CD4-positive, alpha-beta T cell treated with Interleukin-6 at 100 ng/mL for 8 hours (primary cell): ENCODE data around the gene SCRN2.

ENCODE experiments used
- DNase-seq: peaks from one replicate; pipeline ENCODE4 v3.0.0-alpha.2; 2020; ENCODE audit warnings: mixed read lengths, low spot score

Gene SCRN2

GRCh38 chr17:47840742-47841487 is at the start of gene SCRN2:
TSS of gene SCRN2 (minus strand) at chr17:47841273. CDS start at chr17:47840843, 430 bp downstream.
- DNase-seq, result peak; percentile 83

GRCh38 chr17:47889734-47890529 is 48.9 kb upstream of the SCRN2 start:
- DNase-seq, result peak; percentile 90

- DNase-seq, result no peak
These were observed 47.2 kb upstream of the SCRN2 start for GRCh38 chr17:47888293-47888692.

- DNase-seq, result peak; percentile 28
These were observed 44.0 kb upstream of the SCRN2 start for GRCh38 chr17:47884905-47885730.

GRCh38 chr17:47884427-47884740 is 43.3 kb upstream of the SCRN2 start:
- DNase-seq, result no peak

GRCh38 chr17:47883589-47884426 is 42.7 kb upstream of the SCRN2 start:
- no peak for DNase-seq

GRCh38 chr17:47882695-47883588 is 41.9 kb upstream of the SCRN2 start:
- no peak for DNase-seq

- no peak for DNase-seq
These were observed 41.2 kb upstream of the SCRN2 start for GRCh38 chr17:47882247-47882646.

- DNase-seq, result no peak
These were observed 38.8 kb upstream of the SCRN2 start for GRCh38 chr17:47879776-47880454.

- DNase-seq, result no peak
These were observed 38.0 kb upstream of the SCRN2 start for GRCh38 chr17:47879028-47879585.

GRCh38 chr17:47878203-47879027 is 37.3 kb upstream of the SCRN2 start:
- DNase-seq, result no peak

- DNase-seq, result no peak
These were observed 36.4 kb upstream of the SCRN2 start for GRCh38 chr17:47877368-47878034.

GRCh38 chr17:47875011-47875985 is 34.2 kb upstream of the SCRN2 start:
- DNase-seq, result no peak

GRCh38 chr17:47873200-47874090 is 32.4 kb upstream of the SCRN2 start:
- no peak for DNase-seq

GRCh38 chr17:47872651-47873161 is 31.6 kb upstream of the SCRN2 start:
- no peak for DNase-seq
